Neural progenitor cell (in vitro differentiated cells): ENCODE results near the gene SEMA6D. TPM values are rescaled to one million over a fixed set of nuclear protein-coding genes. Genes with fewer than 3 reads are reported as not detected.

Experiments
- DNase-seq: peaks from one replicate; pipeline ENCODE4 v3.0.0-alpha.2; 2016; ENCODE audit warnings: low spot score
- H2AFZ ChIP-seq: fragments of 200-600 bp; sonication (generic); replicated peaks from 2 replicates; pipeline ENCODE4 v1.6.1; 2016; ENCODE audit warnings: antibody characterized with exemption
- H3F3A ChIP-seq: fragments of 200-600 bp; sonication (generic); 2 replicates; pipeline ENCODE4 v1.6.1; 2016; ENCODE audit warnings: antibody characterized with exemption, low read depth
- H3K27ac ChIP-seq: fragments of 200-600 bp; sonication (generic); 2 replicates; pipeline ENCODE4 v1.5.1; 2016; ENCODE audit warnings: mild to moderate bottlenecking
- H3K27me3 ChIP-seq: fragments of 200-600 bp; sonication (generic); 2 replicates; pipeline ENCODE4 v1.6.1; 2016; ENCODE audit warnings: mild to moderate bottlenecking, moderate library complexity
- H3K36me3 ChIP-seq: fragments of 200-600 bp; sonication (generic); 2 replicates; pipeline ENCODE4 v1.5.1; 2016
- H3K4me1 ChIP-seq: fragments of 200-600 bp; sonication (generic); 2 replicates; pipeline ENCODE4 v1.6.1; 2016; ENCODE audit warnings: mixed run types
- H3K4me2 ChIP-seq: fragments of 200-600 bp; sonication (generic); 2 replicates; pipeline ENCODE4 v1.6.1; 2016
- H3K4me3 ChIP-seq: fragments of 200-600 bp; sonication (generic); 2 replicates; pipeline ENCODE4 v1.5.1; 2016
- H3K79me2 ChIP-seq: fragments of 200-600 bp; sonication (generic); 2 replicates; pipeline ENCODE4 v1.6.1; 2016; ENCODE audit warnings: low read depth
- H3K9ac ChIP-seq: fragments of 200-600 bp; sonication (generic); 2 replicates; pipeline ENCODE4 v1.6.1; 2016
- H3K9me3 ChIP-seq: fragments of 200-600 bp; sonication (generic); 2 replicates; pipeline ENCODE4 v1.5.1; 2016; ENCODE audit warnings: low read depth
- H4K20me1 ChIP-seq: fragments of 200-600 bp; sonication (generic); 2 replicates; pipeline ENCODE4 v1.6.1; 2016; ENCODE audit warnings: low read depth
- H3K27ac Mint-ChIP-seq: 3 replicates; pipeline ENCODE4 v1.8.0; 2021; ENCODE audit warnings: mixed read lengths
- H3K27me3 Mint-ChIP-seq: 2 replicates; pipeline ENCODE4 v1.8.0; 2022; ENCODE audit warnings: low read depth, mild to moderate bottlenecking, inconsistent platforms, moderate library complexity, mixed read lengths; ENCODE audit not compliant: insufficient read depth
- H3K36me3 Mint-ChIP-seq: 3 replicates; pipeline ENCODE4 v1.8.0; 2021; ENCODE audit warnings: mixed read lengths
- H3K4me1 Mint-ChIP-seq: 3 replicates; pipeline ENCODE4 v1.8.0; 2021; ENCODE audit warnings: mixed read lengths
- H3K4me3 Mint-ChIP-seq: 3 replicates; pipeline ENCODE4 v1.8.0; 2021; ENCODE audit warnings: mild to moderate bottlenecking, moderate library complexity, mixed read lengths
- H3K9me3 Mint-ChIP-seq: 3 replicates; pipeline ENCODE4 v1.8.0; 2020; ENCODE audit warnings: mixed read lengths
- EZH2 ChIP-seq: fragments of 200-600 bp; sonication (generic); IDR thresholded peaks from 2 replicates; pipeline ENCODE4 v1.6.1; 2017; ENCODE audit warnings: antibody characterized with exemption, mild to moderate bottlenecking, moderate library complexity
- EZH2phosphoT487 ChIP-seq: fragments of 200-600 bp; sonication (generic); IDR thresholded peaks from 2 replicates; pipeline ENCODE4 v1.6.1; 2017; ENCODE audit warnings: antibody characterized with exemption
- total RNA-seq: library from RNA; depleted of rRNA; stranded (reverse); fragments of >200 nt; gene quantifications from 2 replicates; pipeline ENCODE4 v1.2.3, GENCODE V29; 2015; ENCODE audit warnings: low replicate concordance
- TF ChIP-seq, protein P1 (sequence below): fragments of 200-600 bp; sonication (generic); IDR thresholded peaks from 2 replicates; pipeline ENCODE4 v1.5.1; 2017; ENCODE audit warnings: antibody characterized with exemption, mild to moderate bottlenecking

SEMA6D gene
- total RNA-seq, 1 donor from 2014 or later, result 23.5 TPM

DNA sequence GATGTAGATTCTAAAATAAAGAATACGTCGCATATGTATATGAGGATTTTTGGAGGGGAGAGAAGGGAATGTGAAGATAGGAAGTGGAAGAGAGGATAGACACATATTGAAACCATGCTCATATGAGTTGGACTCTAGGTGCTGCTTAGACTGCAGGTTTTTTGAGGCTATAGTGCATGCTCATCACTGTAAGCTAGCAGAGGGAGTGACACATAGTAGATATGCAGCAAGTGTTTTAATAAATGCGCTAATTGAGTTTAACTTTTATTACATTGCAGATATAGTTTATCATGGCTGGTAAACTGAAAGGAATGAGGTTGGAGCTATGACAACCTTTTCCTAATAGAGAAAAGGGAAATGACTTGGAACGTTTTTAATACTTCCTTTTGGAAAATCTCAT is 7.7 kb downstream of the SEMA6D start:
- Histone ChIP-seq H3F3A (no peaks in the 10 kb centered on the region), H3K36me3 (no peaks in the 10 kb centered on the region), H3K4me1 (peaks cover 15% of the 10 kb centered on the region), H3K9me3 (no peaks in the 10 kb centered on the region), H4K20me1 (no peaks in the 10 kb centered on the region), H3K4me3 (no peak overlapping the region), H3K9ac (no peak overlapping the region), H3K27ac (no peak overlapping the region), H3K27me3 (peaks cover 2% of the 10 kb centered on the region), H3K79me2 (peaks cover 40% of the 10 kb centered on the region), H3K4me2 (no peak overlapping the region), H2AFZ (no peak overlapping the region)
- Mint-ChIP-seq H3K27me3 (no peaks in the 10 kb centered on the region), H3K36me3 (peaks cover 11% of the 10 kb centered on the region), H3K4me1 (peaks cover 33% of the 10 kb centered on the region), H3K27ac (no peak overlapping the region), H3K9me3 (no peaks in the 10 kb centered on the region), H3K4me3 (no peak overlapping the region)
- no peak for DNase-seq
- TF ChIP-seq EZH2phosphoT487, result no peak
- TF ChIP-seq EZH2, result no peak
- TF ChIP-seq, protein P1, sequence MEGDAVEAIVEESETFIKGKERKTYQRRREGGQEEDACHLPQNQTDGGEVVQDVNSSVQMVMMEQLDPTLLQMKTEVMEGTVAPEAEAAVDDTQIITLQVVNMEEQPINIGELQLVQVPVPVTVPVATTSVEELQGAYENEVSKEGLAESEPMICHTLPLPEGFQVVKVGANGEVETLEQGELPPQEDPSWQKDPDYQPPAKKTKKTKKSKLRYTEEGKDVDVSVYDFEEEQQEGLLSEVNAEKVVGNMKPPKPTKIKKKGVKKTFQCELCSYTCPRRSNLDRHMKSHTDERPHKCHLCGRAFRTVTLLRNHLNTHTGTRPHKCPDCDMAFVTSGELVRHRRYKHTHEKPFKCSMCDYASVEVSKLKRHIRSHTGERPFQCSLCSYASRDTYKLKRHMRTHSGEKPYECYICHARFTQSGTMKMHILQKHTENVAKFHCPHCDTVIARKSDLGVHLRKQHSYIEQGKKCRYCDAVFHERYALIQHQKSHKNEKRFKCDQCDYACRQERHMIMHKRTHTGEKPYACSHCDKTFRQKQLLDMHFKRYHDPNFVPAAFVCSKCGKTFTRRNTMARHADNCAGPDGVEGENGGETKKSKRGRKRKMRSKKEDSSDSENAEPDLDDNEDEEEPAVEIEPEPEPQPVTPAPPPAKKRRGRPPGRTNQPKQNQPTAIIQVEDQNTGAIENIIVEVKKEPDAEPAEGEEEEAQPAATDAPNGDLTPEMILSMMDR, result no peak

DNA sequence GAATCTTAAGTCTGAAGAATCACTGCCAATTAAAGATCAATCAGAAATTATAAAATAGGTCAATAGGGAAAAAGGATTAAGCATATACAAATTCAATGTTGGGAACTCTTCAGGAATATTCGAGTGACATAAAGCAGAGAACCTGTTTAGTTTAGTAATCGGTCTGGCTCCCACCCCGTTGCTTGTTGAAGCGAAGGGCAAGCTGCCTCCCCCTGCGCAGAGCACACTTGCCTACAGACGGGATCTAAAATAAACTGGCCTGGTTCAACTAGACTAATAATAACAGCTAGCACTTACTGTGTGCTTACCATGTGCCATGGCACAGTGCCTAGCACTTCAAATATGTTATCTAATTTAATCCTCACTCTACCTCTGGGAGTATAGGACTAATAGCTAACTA is 8.6 kb downstream of the SEMA6D start:
- no peak for DNase-seq
- Histone ChIP-seq H3K4me1 (peaks cover 9% of the 10 kb centered on the region), H3K27ac (no peak overlapping the region), H3K27me3 (no peaks in the 10 kb centered on the region), H3K36me3 (no peaks in the 10 kb centered on the region), H4K20me1 (no peaks in the 10 kb centered on the region), H3K4me2 (no peak overlapping the region), H3K9me3 (no peaks in the 10 kb centered on the region), H3F3A (no peaks in the 10 kb centered on the region), H2AFZ (no peak overlapping the region), H3K79me2 (peaks cover 33% of the 10 kb centered on the region), H3K9ac (no peak overlapping the region), H3K4me3 (no peak overlapping the region)
- no peak overlapping the region for H3K27ac Mint-ChIP-seq
- H3K4me1 Mint-ChIP-seq, result peaks cover 28% of the 10 kb centered on the region
- no peaks in the 10 kb centered on the region for H3K9me3 Mint-ChIP-seq
- TF ChIP-seq EZH2phosphoT487, result no peak
- TF ChIP-seq, protein P1, result no peak
- TF ChIP-seq EZH2, result no peak
- H3K4me3 Mint-ChIP-seq, result no peak overlapping the region
- peaks cover 12% of the 10 kb centered on the region for H3K36me3 Mint-ChIP-seq
- H3K27me3 Mint-ChIP-seq, result peaks cover 2% of the 10 kb centered on the region

DNA sequence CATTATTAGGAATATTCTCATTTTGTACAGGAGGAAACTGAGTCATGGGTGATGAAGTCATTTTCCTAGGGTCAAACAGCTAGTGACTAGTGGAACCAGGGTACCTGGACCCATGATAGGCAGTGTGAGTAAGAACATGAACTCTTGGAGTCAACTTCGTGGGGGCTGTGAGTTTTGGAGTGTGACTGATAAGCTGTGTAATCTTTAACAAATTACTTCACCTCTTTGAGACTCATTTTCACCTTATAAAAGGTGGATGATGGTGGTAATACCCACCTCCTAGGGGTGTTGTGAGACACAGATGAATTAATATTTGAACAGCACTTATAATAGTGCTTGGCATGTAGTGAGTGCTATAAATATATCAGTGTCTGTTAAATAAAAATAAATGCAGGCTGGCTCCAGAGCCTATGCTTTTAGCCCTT is 9.1 kb downstream of the SEMA6D start:
- H3K4me1 Mint-ChIP-seq, result peaks cover 25% of the 10 kb centered on the region
- Histone ChIP-seq H3K4me3 (no peak overlapping the region), H3K27me3 (no peaks in the 10 kb centered on the region), H3K4me2 (no peak overlapping the region), H3K4me1 (peaks cover 8% of the 10 kb centered on the region), H3F3A (no peaks in the 10 kb centered on the region), H3K9ac (no peak overlapping the region), H3K36me3 (no peaks in the 10 kb centered on the region), H3K27ac (no peak overlapping the region), H2AFZ (no peak overlapping the region), H4K20me1 (no peaks in the 10 kb centered on the region), H3K79me2 (peaks cover 31% of the 10 kb centered on the region), H3K9me3 (no peaks in the 10 kb centered on the region)
- no peaks in the 10 kb centered on the region for H3K9me3 Mint-ChIP-seq
- TF ChIP-seq, protein P1, result no peak
- no peak for TF ChIP-seq EZH2
- TF ChIP-seq EZH2phosphoT487, result no peak
- H3K4me3 Mint-ChIP-seq, result no peak overlapping the region
- peaks cover 12% of the 10 kb centered on the region for H3K36me3 Mint-ChIP-seq
- no peak overlapping the region for H3K27ac Mint-ChIP-seq
- peaks cover 2% of the 10 kb centered on the region for H3K27me3 Mint-ChIP-seq
- no peak for DNase-seq
